Common myeloid progenitor, CD34-positive (primary cell): Measurements from ENCODE around the gene PRSS56.

Experiments used
- CTCF ChIA-PET: fragments of 350-600 bp; sonication (Branson Sonifier 250); formaldehyde crosslinking; loops from one replicate; lab custom pipeline; 2021; ENCODE audit warnings: antibody characterized with exemption; lab: Charles Lee
- POLR2A ChIA-PET: fragments of 350-600 bp; sonication (Branson Sonifier 250); formaldehyde crosslinking; loops from one replicate; lab custom pipeline; 2021; ENCODE audit warnings: antibody characterized with exemption; lab: Charles Lee
- DNase-seq, 3 donors: peaks; one replicate each; pipeline versions ENCODE4 v3.0.0 to v3.0.0-alpha.2; 2013
- H3K27ac ChIP-seq, 2 experiments: 1 replicate in 1 of 2; 2 replicates in 1 of 2; pipeline ENCODE4 v1.7.0; 2013; ENCODE audit warnings: inconsistent platforms in 2 of 2, low read length in 2 of 2, mild to moderate bottlenecking in 2 of 2, low read depth in 1 of 2, moderate library complexity in 1 of 2; ENCODE audit not compliant: severe bottlenecking in 2 of 2, insufficient read depth in 1 of 2, poor library complexity in 1 of 2
- H3K27me3 ChIP-seq, 5 experiments: replicated peaks in 2 of 5; 1 replicate in 3 of 5; 2 replicates in 2 of 5; pipeline versions ENCODE4 v1.6.1 to v1.7.0; 2013; ENCODE audit warnings: low read length in 4 of 5, mild to moderate bottlenecking in 2 of 5, moderate library complexity in 2 of 5, inconsistent platforms in 1 of 5; ENCODE audit not compliant: insufficient read depth in 5 of 5, control insufficient read depth in 4 of 5
- H3K36me3 ChIP-seq, 4 experiments: 1 replicate in 2 of 4; 2 replicates in 2 of 4; pipeline versions ENCODE4 v1.6.1 to v1.7.0; 2013; ENCODE audit warnings: low read length in 3 of 4, control low read depth in 1 of 4, mild to moderate bottlenecking in 1 of 4; ENCODE audit not compliant: control insufficient read depth in 4 of 4, insufficient read depth in 4 of 4
- H3K4me1 ChIP-seq, 4 experiments: 1 replicate in 3 of 4; 2 replicates in 1 of 4; pipeline versions ENCODE4 v1.6.1 to v1.7.1; 2013; ENCODE audit warnings: low read length in 3 of 4, mild to moderate bottlenecking in 3 of 4, control low read depth in 1 of 4, inconsistent platforms in 1 of 4, moderate library complexity in 1 of 4; ENCODE audit not compliant: control insufficient read depth in 4 of 4, insufficient read depth in 4 of 4; ENCODE audit errors: control extremely low read depth in 1 of 4
- H3K4me3 ChIP-seq, 7 experiments: 1 replicate in 4 of 7; 2 replicates in 3 of 7; pipeline versions ENCODE4 v1.5.1 to v1.7.0; 2013; ENCODE audit warnings: mild to moderate bottlenecking in 7 of 7, low read length in 6 of 7, moderate library complexity in 6 of 7, inconsistent platforms in 2 of 7, low read depth in 2 of 7, control low read depth in 1 of 7; ENCODE audit not compliant: insufficient read depth in 4 of 7, control insufficient read depth in 1 of 7; ENCODE audit errors: extremely low read depth in 1 of 7
- H3K9me3 ChIP-seq, 5 experiments: 1 replicate in 4 of 5; 2 replicates in 1 of 5; pipeline versions ENCODE4 v1.6.1 to v1.7.1; 2013; ENCODE audit warnings: low read length in 4 of 5, mild to moderate bottlenecking in 2 of 5, inconsistent platforms in 1 of 5, low read depth in 1 of 5, moderate library complexity in 1 of 5; ENCODE audit not compliant: control insufficient read depth in 4 of 5, insufficient read depth in 2 of 5; ENCODE audit errors: control extremely low read depth in 1 of 5
- WGBS: methylation state at CpG from one replicate; pipeline ENCODE4 v1.1.5; 2013; ENCODE audit not compliant: insufficient coverage; 5-methylcytosine and 5-hydroxymethylcytosine counted together

The PRSS56 gene

DNA sequence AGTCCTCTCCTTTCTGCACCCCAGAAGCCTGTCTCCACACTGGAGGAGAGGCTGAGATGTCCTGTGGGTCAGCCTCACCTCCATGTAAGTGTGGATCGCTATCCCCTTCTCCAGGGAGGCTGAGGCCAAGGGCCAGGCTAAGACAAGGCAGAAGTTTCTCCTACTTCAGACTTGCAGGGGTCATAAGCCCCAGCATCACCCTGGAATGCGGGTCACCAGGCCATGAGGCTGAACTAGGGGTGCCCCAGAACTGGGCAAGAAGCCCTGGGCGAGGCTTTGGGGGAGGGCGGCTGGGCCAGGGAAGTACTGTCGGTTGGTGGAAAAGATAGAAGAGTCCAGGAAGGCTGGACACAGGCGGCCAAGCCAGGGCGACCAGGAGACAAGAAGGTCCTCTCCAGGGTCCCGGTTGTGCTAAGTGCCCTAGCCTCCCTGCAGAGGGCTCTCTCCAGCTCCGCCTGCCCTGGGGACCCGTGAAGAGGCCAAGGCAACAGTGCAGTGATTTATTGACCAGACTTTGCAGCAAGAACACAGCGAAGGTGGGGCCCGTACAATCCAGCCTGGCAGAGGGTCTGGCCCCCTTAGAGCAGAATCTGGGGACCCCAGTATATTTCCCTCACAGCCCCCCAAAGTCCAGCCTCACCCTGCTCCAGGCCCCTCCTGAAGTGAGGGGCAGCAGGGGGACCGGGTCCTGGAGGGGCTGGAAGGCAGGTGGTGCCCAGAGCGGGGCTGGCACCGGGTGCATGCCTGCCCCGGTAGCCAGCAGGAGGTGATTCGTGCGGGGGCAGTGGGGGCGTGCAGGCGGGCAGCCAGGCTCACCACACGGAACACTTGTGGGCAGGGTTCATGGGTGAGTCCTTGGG, 40.6 kb upstream of the PRSS56 start:
- no peak overlapping the region for H3K4me3 ChIP-seq
- H3K36me3 ChIP-seq, result no peaks in the 10 kb centered on the region
- peaks cover 0 to 29% (median 19%) of the 10 kb centered on the region in 5 experiments for H3K27me3 ChIP-seq
- 92% methylated on average over 17 of the region's 21 CpGs for WGBS
- no peak overlapping the region for H3K27ac ChIP-seq
- POLR2A ChIA-PET, result no interaction called here
- H3K4me1 ChIP-seq, result no peaks in the 10 kb centered on the region
- DNase-seq, result no peak
- CTCF ChIA-PET, result no interaction called here
- no peaks in the 10 kb centered on the region for H3K9me3 ChIP-seq

GRCh38 chr2:232480201-232481190, 39.7 kb upstream of the PRSS56 start:
- Histone ChIP-seq H3K4me3 (no peak overlapping the region), H3K4me1 (peaks cover 0 to 7% (median 2%) of the 10 kb centered on the region in 4 experiments), H3K27ac (no peak overlapping the region), H3K27me3 (peaks cover 0 to 32% (median 24%) of the 10 kb centered on the region in 5 experiments), H3K36me3 (no peaks in the 10 kb centered on the region), H3K9me3 (no peaks in the 10 kb centered on the region)
- ChIA-PET POLR2A (no interaction called here), CTCF (no interaction called here)
- 93% methylated on average over 22 of the region's 26 CpGs for WGBS
- DNase-seq, result no peak

- H3K4me1 ChIP-seq, result peaks cover 0 to 17% (median 8%) of the 10 kb centered on the region in 4 experiments
- ChIA-PET CTCF (no interaction called here), POLR2A (interaction anchor here (0.5 kb wide), 1 partner anchor 566 kb away, joined by 3 read pairs; no protein-coding TSS in a partner anchor)
- 98% methylated on average over 23 of the region's 29 CpGs for WGBS
- no peak for DNase-seq
- H3K27me3 ChIP-seq, result peaks cover 0 to 43% (median 26%) of the 10 kb centered on the region in 5 experiments
- H3K4me3 ChIP-seq, result no peak overlapping the region
- H3K36me3 ChIP-seq, result no peaks in the 10 kb centered on the region
- H3K9me3 ChIP-seq, result no peaks in the 10 kb centered on the region
- H3K27ac ChIP-seq, result no peak overlapping the region
Observed at GRCh38 chr2:232481322-232482140, 38.7 kb upstream of the PRSS56 start.

GRCh38 chr2:232482301-232483238, 37.6 kb upstream of the PRSS56 start:
- H3K27me3 ChIP-seq, result peaks cover 0 to 53% (median 29%) of the 10 kb centered on the region in 5 experiments
- no peaks in the 10 kb centered on the region for H3K36me3 ChIP-seq
- H3K27ac ChIP-seq, result no peak overlapping the region
- POLR2A ChIA-PET, result interaction anchor here (0.5 kb wide), 1 partner anchor 567 kb away, joined by 3 read pairs; no protein-coding TSS in a partner anchor
- 98% methylated on average over 26 of the region's 31 CpGs for WGBS
- CTCF ChIA-PET, result no interaction called here
- no peak for DNase-seq
- H3K4me1 ChIP-seq, result peaks cover 0 to 26% (median 16%) of the 10 kb centered on the region in 4 experiments
- no peaks in the 10 kb centered on the region for H3K9me3 ChIP-seq
- H3K4me3 ChIP-seq, result no peak overlapping the region

DNA sequence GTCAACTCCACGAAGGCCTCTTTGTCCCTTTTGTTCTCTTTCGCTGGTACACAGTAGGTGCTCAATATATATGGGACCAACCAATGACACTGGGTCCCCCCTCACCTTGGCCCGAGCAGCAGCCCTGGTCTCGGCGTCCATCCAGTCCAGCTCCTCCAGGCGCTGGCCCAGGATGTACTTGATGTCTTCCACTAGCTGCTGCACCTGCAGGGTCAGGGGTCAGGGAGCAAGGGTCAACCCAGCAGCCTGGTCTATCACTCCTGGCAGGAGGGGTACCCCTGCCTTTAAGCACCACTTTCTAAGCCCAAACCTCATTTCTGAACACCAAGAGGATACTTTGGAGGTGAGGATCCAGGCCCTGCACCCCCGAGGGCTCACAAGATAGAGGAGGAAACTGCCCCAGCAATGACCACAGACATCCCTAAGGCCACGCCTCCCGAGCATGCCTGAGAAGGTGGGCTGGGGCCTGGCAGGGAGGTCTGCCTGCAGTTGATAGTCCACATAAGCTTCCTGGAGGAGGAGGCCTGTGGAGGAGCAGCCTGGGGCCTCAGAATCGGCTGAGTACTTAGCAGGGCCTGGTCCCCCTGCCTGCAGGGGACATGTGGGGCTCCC, 36.8 kb upstream of the PRSS56 start:
- ChIA-PET POLR2A (no interaction called here), CTCF (no interaction called here)
- Histone ChIP-seq H3K4me1 (peaks cover 0 to 29% (median 17%) of the 10 kb centered on the region in 4 experiments), H3K27ac (no peak overlapping the region), H3K9me3 (no peaks in the 10 kb centered on the region), H3K27me3 (peaks cover 0 to 61% (median 29%) of the 10 kb centered on the region in 5 experiments), H3K36me3 (no peaks in the 10 kb centered on the region), H3K4me3 (no peak overlapping the region)
- 95% methylated on average over 7 of the region's 10 CpGs for WGBS
- DNase-seq, result no peak
